Superior temporal gyrus (tissue), 1 donor: Measurements from ENCODE around the gene NADK2.
"Not testable (repeated sequence)": the region's sequence is repeated elsewhere in the genome, so short reads cannot be mapped to it uniquely, and the experiment has no call there.

ENCODE experiments used
- DNase-seq: peaks from one replicate; pipeline ENCODE4 v3.0.0-alpha.2; 2016; ENCODE audit errors: extremely low spot score

Gene NADK2, protein sequence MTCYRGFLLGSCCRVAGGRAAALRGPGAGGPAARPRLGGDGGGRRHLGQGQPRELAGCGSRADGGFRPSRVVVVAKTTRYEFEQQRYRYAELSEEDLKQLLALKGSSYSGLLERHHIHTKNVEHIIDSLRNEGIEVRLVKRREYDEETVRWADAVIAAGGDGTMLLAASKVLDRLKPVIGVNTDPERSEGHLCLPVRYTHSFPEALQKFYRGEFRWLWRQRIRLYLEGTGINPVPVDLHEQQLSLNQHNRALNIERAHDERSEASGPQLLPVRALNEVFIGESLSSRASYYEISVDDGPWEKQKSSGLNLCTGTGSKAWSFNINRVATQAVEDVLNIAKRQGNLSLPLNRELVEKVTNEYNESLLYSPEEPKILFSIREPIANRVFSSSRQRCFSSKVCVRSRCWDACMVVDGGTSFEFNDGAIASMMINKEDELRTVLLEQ

DNA sequence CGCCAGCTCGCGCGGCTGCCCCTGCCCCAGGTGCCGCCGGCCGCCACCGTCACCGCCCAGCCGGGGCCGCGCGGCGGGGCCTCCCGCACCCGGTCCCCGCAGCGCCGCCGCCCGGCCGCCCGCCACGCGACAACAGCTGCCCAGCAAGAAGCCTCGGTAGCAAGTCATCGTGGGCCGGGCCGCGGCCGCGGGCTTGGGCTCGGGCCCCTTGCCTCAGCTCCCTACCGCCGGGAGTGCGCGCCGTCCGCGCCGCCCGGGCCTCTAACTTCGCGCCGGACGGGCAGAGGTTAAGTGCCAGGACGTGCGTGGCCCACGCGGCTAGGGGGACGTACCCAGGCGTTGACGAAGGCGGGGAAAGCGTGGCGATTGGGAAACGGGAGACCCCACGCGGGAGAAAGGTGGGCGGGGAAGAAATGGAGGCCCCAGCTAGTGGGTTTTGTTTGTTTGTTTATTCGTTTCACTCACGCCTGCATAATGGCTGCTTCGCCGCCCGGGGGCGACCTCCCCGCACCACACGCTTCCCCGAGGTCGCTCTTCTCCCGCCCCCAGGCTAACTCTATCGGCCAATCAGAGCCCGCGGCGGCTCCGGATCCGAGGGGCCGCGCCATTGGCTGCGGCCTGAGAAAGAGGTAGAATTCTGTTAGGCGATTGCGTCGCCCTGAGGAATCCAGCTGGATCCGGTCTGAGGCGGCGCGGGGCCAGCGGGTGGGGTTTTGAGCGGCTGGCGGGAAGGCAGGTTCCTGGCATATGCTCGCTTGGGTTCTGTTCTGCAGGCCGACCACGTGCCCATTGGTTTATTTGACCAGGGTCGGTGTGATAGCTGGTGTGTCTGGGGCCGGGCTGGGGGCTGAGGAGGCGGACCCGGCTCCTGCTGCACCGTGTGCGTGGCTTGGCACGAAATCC lies at the start of gene NADK2:
TSS of gene NADK2 (minus strand) at position 295 of the 903 bp plus-strand sequence. CDS start at position 168, 127 bp downstream.
- peak; percentile 96 for DNase-seq

DNA sequence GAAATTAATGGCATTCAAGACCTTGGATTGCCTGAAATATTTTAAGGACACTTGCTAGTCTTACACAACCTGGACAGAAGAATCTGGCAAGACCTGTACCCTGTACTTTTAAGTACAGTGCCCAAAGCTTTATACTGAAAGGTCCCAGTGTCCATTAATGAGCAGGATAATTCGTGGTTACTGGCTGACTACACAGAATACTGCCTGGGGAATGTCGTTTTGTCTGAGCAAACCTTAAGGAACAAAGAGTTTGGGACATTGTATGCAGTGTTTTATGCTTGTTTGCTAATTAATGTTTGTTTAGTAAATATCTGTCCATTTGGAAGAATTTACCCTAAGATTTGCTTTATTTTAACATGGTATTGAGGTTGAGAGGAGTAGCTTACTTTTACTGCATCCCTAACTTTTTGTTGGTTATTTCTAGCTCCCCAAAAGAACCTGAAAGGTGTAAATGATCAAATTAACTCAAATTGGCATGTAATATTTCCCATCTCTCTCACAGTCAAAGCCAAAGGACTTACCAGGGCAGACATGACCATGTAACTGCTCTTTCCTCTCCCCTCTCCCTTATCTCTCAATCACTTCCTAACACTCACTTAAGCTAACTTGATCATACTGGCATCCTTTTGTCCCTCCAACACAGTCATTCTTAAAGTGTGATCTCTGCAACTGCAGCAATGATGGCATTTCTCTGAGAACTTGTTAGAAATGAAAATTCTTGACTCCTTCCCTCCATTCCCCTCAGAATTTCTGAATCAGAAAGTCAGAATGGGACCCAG lies 44.3 kb upstream of the NADK2 start:
- DNase-seq, result no peak

DNA sequence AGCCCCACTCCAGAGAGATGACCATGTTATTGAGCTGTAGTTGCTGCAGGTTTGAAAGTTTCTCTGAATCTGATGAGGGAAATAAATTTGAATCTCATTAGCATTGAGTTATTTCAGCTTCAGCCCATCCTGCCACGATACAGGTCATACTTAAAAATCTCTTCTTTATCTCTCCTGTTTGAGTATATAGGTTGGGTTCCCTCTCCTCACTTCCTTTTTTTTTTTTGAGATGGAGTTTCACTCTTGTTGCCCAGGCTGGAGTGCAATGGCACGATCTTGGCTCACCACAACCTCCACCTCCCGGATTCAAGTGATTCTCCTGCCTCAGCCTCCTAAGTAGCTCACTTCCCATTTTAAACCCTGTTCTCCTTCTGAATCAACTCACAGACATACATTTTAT lies 42.0 kb upstream of the NADK2 start:
- not testable (repeated sequence) for DNase-seq

DNA sequence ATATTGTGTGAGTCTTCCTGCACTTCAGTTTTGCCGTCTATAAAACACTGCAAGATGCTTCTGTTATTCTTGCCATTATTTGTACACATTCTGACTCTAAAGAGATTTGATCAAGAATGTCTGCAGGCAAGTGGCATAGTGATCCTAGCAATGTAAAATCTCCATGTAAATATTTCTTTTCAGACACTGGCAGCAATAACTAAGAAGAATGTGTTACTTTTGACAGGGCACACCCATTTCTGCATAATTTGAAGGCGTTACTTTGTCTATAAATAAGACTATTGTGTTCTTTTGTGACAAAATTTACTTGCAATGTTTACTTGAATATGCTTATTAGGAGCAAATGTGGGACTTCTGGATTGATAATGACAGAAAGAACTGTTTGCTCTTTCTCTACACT lies 39.9 kb upstream of the NADK2 start:
- no peak for DNase-seq

DNA sequence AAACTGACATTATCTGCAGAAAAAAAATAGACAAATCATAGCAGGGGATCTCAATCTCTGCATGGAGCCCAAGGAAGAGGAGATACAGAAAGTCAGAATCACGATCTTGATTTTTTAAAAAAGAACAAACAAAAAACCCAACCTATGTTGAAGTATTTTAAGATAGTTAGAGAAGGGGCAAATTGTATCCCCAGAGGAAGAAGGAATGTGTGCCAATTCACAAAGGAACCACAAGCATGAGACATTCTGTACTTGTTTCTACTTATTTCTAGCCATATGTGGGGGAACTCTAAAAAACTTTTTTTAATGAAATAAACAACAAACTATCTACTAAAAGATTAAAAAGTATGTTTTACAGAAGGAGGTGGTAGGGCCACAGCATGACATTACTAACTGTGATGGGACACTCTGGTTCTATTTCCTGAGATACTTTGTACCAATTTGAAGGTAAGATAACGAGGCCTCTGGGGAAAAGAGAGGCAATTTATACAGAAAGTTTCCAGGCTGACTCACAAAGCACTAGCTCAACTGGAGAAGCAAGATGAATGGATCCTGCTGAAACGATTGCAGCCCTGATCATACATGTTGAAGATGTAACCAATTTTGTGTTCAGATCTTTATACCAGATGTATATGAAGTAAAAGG lies 37.5 kb upstream of the NADK2 start:
- no peak for DNase-seq

DNA sequence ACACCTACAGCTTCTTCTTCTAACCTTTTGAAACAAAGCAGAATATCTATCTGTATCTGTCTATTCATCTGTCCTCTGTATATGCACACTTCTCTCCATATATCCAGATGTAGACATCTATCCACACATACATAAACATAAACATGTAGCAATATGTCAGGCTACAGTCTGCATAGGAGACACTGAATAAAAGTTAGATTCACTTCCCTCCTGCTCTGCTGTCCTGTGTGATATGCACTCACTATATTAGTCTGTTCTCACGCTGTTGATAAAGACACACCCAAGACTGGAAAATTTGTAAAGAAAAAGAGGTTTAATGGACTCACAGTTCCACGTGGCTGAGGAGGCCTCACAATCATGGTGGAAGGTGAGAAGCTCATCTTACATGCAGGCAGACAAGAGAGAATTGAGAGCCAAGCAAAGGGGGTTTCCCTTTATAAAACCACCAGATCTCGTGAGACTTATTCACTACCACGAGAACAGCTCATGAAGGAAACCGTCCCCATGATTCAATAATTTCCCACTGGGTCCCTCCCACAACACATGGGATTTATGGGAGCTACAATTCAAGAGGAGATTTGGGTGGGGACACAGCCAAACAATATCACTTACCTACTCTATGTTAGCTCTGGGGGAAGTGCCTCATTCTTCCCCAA lies 35.9 kb upstream of the NADK2 start:
- no peak for DNase-seq

DNA sequence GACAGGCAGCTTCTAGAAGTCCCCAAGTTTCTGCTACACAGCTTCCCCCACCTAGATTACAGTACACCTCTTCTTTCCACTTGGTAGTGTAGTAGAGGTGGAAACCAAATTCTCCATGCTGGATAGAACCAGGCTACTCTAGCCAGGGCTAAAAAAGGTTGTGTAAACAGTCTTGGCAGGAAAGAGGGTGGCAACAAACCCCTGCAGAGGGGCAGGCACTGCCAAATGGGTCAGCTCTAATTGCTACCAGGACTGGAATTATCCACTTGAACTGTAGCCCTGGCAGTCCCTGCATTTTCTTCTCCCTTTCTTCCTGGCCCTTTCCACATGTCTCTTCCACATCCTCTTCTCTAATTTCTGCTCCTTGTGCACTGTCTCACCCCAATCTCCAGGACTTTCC lies 35.1 kb upstream of the NADK2 start:
- peak; percentile 45 for DNase-seq

DNA sequence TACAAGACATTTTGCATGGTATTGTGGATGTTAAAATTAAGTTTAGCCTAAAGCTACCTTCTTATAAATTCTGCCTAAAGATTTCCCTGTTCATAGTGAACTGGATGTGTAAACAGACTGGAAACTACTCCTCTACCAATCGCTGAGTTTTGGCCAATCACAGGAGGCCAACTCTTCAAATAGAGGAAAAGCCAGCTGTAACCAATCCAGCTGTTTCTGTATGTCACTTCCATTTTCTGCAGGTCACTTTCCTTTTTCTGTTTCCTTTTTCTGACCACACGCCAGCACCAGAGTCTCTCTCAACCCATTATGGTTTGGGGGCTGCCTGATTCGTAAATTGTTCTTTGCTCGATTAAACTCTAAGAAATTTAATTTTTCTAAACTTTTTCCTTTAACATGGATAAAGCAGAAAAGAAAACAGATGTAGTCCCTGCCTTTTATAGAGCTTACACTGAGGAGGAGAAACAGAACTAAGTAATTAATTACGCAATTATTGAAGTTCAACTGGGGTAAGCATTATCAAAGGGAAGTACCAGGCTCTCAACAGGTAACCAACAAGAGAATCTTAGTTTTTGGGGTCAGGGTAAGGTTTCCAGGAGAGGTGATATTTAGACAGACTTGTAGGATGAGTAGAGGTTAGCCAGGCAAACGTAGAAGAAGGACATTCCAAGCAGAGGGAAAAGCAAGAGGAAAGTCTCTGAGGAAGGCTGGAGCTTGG lies 32.2 kb upstream of the NADK2 start:
- no peak for DNase-seq

DNA sequence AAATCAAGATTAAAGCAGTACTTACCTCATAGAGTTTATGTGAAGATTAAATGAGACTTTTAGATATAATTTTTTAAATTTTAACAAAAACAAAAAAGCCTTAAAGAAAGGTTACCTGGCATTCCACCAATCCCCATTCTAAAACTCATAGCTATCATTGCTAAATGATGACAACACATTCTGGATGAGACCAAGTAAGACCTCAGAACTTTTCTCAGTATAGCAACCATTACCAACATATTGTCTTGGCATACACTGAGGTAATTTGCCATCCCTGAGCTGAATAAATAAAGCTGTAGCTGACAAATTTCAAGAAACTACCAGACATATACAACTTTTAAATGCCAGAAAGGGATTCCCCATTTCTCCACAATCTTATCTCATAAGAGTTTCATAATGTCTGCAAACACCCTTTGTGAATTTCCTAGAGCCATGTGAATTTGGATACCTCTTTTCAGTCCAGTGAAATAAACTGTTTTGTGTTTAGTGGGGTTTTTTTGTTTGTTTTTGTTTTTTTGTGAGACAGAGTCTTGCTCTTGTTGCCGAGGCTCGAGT lies 30.5 kb upstream of the NADK2 start:
- DNase-seq, result no peak

DNA sequence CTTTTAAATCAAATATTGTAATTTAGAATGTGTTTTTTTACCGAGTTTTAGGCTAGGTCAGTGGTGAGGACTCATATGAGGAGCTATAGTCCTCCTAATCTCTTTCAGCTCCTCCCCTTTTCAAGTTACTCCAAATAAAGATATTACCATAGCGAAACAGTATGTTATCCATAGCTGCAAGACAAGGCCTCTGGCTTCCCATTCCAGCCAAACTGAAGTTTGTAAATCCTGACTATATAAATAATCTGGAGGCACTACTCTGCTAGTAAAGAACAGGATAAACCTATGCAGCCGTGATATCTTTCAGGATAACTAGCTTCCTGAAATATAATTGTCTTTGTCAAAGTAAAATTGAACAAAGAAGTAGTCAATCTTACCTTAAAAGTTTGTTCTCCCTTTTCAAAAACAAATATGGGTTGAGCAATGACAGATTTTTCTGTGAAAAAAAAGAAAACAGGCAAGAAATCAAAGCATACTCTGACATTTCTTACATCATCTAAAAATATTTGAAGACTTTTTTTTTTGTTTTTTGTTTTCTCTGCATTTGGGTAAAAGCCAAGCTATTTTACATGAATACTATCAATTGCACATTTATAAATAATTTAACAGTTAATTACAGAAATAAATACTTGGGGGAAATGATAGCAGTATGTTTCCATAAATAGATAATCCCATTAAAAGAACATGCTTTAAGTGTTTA lies 29.3 kb upstream of the NADK2 start:
- DNase-seq, result no peak

DNA sequence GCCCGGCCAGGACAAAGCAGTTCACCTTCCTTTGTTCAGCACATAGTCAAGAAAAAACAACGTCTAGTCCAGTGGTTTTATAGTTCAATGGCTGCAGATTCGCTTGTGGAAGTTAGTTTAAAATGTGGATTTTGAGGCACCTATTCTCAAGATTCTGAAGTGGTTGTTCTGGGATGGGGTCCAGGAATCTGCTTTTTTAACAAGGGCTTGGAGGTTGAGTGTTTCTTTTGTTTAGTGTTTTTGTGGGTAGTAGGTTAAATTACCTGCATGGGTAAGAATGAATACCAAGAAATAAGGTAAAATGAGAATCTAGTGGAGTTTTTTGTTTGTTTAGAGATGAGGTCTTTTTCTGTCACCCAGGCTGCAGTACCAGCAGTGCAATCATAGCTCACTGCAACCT lies 28.4 kb upstream of the NADK2 start:
- no peak for DNase-seq

DNA sequence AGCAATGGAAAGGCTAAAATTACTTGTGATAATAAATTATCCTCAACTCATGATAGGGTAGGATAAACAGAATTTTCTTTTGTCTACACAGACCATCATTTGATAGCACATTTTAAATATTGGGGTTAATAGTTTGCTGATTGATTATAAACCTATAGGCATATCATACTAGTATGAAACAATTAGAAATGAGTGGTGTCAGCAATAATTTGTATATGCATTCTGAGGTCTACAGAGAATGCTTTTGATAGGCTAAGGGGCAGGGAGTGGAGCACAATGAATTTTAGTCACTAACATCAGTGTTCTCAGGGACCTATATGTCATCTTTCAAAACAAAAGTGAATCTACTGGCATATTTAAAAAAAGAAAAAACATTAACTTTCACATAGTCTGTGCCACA lies 27.8 kb upstream of the NADK2 start:
- DNase-seq, result no peak

DNA sequence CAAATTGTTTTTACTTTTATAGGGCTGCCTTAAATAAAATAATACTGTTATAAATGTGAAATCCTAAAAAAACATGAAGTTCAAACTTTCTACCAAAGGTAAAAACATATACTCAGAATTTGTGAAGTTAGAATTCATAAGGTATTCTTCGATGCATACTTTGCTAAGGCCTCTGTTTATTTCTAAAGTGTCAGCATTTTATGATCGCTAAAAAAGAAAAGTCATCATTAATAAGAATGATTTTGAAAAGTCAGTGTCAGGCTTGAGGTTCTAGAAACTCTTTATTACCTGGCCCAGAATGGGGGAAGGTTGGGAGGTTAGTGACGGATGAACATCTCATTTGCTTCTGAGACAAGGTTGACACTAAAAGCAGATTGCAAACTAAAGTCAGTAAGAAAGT lies 26.2 kb upstream of the NADK2 start:
- DNase-seq, result no peak

DNA sequence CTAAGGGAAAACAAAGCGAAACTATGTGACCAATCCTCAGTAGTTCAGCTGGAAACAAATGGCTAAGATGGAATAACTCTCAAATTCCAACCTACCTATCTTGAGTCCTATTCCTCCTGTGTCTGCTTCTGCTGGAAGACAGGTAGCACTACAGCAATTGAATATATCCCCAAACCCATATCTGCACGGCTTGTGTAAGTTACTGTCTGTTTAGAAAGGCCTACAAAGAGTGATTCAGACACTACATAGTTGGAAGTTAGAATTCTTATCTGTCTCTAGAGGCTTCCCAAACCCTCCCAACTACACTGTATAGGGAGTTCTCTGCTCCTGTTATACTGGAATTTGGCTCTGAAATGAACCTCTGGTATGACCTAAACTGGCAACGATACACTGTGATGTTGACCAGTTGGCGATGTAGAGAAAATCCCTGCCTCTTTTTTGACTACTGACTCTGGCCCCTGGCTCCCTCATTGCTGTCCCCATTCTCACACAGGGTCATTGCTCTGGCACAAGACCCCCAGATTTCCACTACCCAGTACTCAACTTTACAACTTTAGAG lies 22.6 kb upstream of the NADK2 start:
- no peak for DNase-seq

DNA sequence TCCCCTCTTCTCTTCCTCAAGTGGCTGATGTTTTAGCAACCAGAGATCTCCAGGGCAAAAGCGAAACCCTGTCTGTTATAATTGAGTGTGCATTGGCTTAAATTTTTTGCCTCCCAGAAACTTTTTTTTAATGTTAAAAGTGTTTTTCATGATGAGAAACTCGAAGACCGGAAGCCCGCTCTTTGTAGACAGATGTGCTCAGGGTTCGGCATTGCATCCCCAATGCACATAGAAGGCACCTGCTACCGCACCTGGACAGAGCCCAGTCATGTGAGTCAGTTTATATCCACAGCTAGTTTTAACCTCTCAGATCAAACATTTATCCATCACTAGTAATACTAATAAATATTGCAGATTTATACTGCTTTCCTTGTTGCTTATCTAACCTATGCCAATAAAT lies 19.5 kb upstream of the NADK2 start:
- no peak for DNase-seq

DNA sequence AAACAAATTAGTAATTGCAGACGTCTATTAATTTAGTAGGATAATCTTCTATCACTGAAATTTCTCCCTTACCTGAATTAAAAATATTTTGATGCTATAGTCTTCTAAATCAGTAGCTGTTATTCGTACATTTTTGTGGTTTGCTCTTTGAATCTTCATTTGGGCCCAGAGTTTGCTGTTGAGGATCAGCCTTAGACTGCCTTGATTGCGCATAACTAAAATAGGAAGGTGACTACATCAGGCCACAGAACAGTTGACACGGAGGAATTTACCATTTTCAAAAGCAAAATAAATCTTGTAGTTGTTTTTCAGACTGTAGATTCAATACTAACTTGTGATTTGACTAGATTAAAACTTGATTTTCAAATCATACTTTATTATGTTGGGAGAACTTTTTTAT lies 11.8 kb upstream of the NADK2 start:
- DNase-seq, result no peak

DNA sequence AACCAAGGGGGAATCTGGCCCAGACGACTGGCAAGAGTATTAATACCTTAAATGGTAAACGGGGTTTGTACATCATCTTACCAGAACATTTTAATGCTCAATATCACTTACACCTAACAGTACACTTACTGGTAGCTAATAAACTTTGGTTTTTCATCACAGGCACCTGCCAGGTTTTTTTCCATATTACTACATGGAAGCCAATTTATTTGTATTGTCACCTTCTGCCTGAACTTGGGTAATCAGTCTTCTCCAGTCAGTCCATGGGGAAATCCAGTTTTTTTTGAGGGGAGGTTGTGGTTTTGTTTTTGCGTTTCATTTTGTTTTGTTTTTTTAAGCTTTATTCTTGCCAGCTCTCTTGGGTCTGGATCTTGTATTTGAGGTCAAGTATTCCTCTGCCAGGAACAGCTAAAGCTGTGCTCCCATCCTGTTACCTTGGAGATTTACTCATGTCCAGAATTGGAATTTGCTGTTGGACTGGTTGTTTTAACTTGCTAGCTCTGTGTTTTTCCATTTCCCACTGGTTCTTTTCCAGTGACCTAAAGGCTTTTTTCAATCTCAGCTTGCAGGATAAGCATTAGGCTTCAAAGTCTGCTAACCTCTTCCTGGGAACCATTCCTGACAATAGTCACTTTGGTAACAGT lies 11.1 kb upstream of the NADK2 start:
- DNase-seq, result peak; percentile 46

DNA sequence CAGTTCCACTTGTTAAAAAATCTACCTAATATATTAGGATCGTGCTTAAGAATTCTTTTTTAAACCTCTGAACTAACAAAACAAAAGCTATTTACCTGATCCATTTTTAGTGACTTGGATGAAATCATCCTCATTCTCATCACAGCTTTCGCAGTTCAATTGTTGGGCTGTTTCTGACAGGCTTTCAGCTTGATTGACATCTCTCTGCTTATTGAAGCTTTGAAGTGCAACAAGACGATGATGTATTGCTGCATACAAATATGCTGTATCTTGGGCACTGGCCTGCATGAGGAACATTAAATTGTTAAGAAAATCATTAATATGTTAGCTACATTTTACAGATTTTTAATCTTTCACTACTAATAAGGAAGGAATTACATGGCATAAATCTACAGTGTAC lies 9.5 kb upstream of the NADK2 start:
- DNase-seq, result no peak

DNA sequence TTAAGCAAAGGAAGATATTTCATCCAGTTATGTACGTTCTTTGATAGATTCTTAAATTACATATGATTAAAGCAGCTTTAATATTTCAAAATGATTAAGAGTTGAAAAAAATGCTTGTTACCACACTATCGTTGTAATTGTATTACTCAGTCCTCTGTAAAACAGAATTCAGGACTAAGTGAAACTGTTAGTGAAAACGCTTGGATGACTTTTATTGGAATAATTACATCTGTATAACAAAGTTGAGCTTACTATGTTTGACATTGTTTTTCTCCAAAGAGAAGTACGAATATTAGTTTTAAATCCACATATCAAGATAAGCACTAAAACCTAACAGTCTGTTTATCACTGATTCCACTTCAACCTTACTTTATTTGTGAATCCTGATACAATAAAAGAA lies 8.7 kb upstream of the NADK2 start:
- DNase-seq, result no peak
